Activated B cell treated with CpG ODN at 0.5 μM for 24 hours (primary cell): ENCODE data around the gene R3HDM2. TPM values are rescaled to one million over a fixed set of nuclear protein-coding genes. Genes with fewer than 3 reads are reported as not detected.
A peak's percentile ranks its signal among the peaks of the same experiment; 100 is the strongest.

Experiments
- ATAC-seq: fragments of 200-7000 bp; cut with Tn5 transposase; one replicate; pipeline ENCODE4 v1.10.0; 2021; ENCODE audit warnings: low read depth, mild to moderate bottlenecking, moderate library complexity
- CTCF ChIA-PET: fragments of 350-600 bp; sonication (Branson Sonifier 250); formaldehyde crosslinking; loops from one replicate; lab custom pipeline; 2021; ENCODE audit warnings: antibody characterized with exemption; lab: Charles Lee
- POLR2A ChIA-PET: fragments of 350-600 bp; sonication (Branson Sonifier 250); formaldehyde crosslinking; loops from one replicate; lab custom pipeline; 2021; ENCODE audit warnings: antibody characterized with exemption; lab: Charles Lee
- DNase-seq: peaks from one replicate; pipeline ENCODE4 v3.0.0; 2022
- H3K27ac Mint-ChIP-seq: one replicate; pipeline ENCODE4 v1.8.0; 2020; ENCODE audit warnings: mixed read lengths
- H3K27me3 Mint-ChIP-seq: one replicate; pipeline ENCODE4 v1.8.0; 2021; ENCODE audit warnings: mixed read lengths
- H3K36me3 Mint-ChIP-seq: one replicate; pipeline ENCODE4 v1.8.0; 2021; ENCODE audit warnings: low read depth, mixed read lengths
- H3K4me1 Mint-ChIP-seq: one replicate; pipeline ENCODE4 v1.8.0; 2021; ENCODE audit warnings: mixed read lengths
- H3K4me3 Mint-ChIP-seq: one replicate; pipeline ENCODE4 v1.8.0; 2020; ENCODE audit warnings: mild to moderate bottlenecking, mixed read lengths
- H3K9me3 Mint-ChIP-seq: one replicate; pipeline ENCODE4 v1.8.0; 2020; ENCODE audit warnings: mixed read lengths
- CTCF ChIP-seq: fragments of 200-600 bp; IDR thresholded peaks from one replicate; pipeline ENCODE4 v1.8.0; 2022; ENCODE audit warnings: antibody characterized with exemption, mild to moderate bottlenecking
- intact Hi-C: fragments of 100-400 bp; cut with micrococcal nuclease; formaldehyde crosslinking; loops from one replicate; pipeline ENCODE4 v1.15.1; 2024
- total RNA-seq: library from RNA; stranded (reverse); gene quantifications from 2 replicates; pipeline ENCODE4 v1.2.3, GENCODE V29; 2022

The R3HDM2 gene
- total RNA-seq, 1 donor from 2014 or later, result 75.6 TPM

GRCh38 chr12:57270966-57271470 lies 159.8 kb downstream of the R3HDM2 start:
- Mint-ChIP-seq H3K4me3 (no peak overlapping the region), H3K36me3 (peaks cover 86% of the 10 kb centered on the region), H3K27ac (no peak overlapping the region), H3K9me3 (no peaks in the 10 kb centered on the region), H3K27me3 (no peaks in the 10 kb centered on the region), H3K4me1 (no peaks in the 10 kb centered on the region)
- TF ChIP-seq CTCF, result no peak
- ChIA-PET CTCF (interaction anchor here (1.5 to 1.8 kb wide), 2 partner anchors 57 to 182 kb away, joined by 4 to 5 read pairs; no protein-coding TSS in a partner anchor), POLR2A (no interaction called here)
- intact Hi-C loops, result no loop called here
- ATAC-seq (no peak), DNase-seq (no peak)

- Mint-ChIP-seq H3K27me3 (no peaks in the 10 kb centered on the region), H3K4me1 (peaks cover 5% of the 10 kb centered on the region), H3K9me3 (no peaks in the 10 kb centered on the region), H3K36me3 (peaks cover 80% of the 10 kb centered on the region), H3K4me3 (no peak overlapping the region), H3K27ac (peak overlapping the region; percentile 52)
- intact Hi-C loops, result no loop called here
- TF ChIP-seq CTCF, result no peak
- ATAC-seq, result no peak
- no peak for DNase-seq
- ChIA-PET CTCF (no interaction called here), POLR2A (no interaction called here)
These were observed 162.6 kb downstream of the R3HDM2 start for GRCh38 chr12:57268264-57268663.

GRCh38 chr12:57266681-57267080 lies 164.2 kb downstream of the R3HDM2 start:
- ATAC-seq, result no peak
- Mint-ChIP-seq H3K4me3 (no peak overlapping the region), H3K4me1 (peaks cover 5% of the 10 kb centered on the region), H3K27me3 (no peaks in the 10 kb centered on the region), H3K9me3 (no peaks in the 10 kb centered on the region), H3K27ac (no peak overlapping the region), H3K36me3 (peaks cover 81% of the 10 kb centered on the region)
- no peak for DNase-seq
- no peak for TF ChIP-seq CTCF
- intact Hi-C loops, result no loop called here
- CTCF ChIA-PET, result no interaction called here
- POLR2A ChIA-PET, result no interaction called here

GRCh38 chr12:57263096-57263495 lies 167.7 kb downstream of the R3HDM2 start:
- ATAC-seq, result no peak
- Mint-ChIP-seq H3K27me3 (no peaks in the 10 kb centered on the region), H3K9me3 (no peaks in the 10 kb centered on the region), H3K36me3 (peaks cover 79% of the 10 kb centered on the region), H3K27ac (no peak overlapping the region), H3K4me1 (peaks cover 5% of the 10 kb centered on the region), H3K4me3 (no peak overlapping the region)
- no peak for TF ChIP-seq CTCF
- no peak for DNase-seq
- intact Hi-C loops, result loop anchor here (1.0 kb wide), 1 partner anchor 193 kb away; no protein-coding TSS in a partner anchor
- ChIA-PET POLR2A (no interaction called here), CTCF (interaction anchor here (1.2 to 8.1 kb wide), 5 partner anchors 20 to 200 kb away, joined by 3 to 67 read pairs (median 5); partner anchors contain the start of genes GLI1 and INHBE)

- intact Hi-C loops, result no loop called here
- no peak for ATAC-seq
- Mint-ChIP-seq H3K36me3 (peaks cover 80% of the 10 kb centered on the region), H3K27me3 (no peaks in the 10 kb centered on the region), H3K4me3 (no peak overlapping the region), H3K9me3 (no peaks in the 10 kb centered on the region), H3K27ac (no peak overlapping the region), H3K4me1 (peaks cover 5% of the 10 kb centered on the region)
- POLR2A ChIA-PET, result no interaction called here
- CTCF ChIA-PET, result interaction anchor here (0.9 to 8.1 kb wide), 6 partner anchors 19 to 197 kb away, joined by 3 to 67 read pairs (median 5); partner anchors contain the start of genes GLI1 and INHBE
- TF ChIP-seq CTCF, result no peak
- DNase-seq, result no peak
These were observed 168.6 kb downstream of the R3HDM2 start for GRCh38 chr12:57262126-57262822.
